HG02840 (cell line): Measurements from ENCODE around the gene NFAT5.

ENCODE experiments used
- ATAC-seq: cut with Tn5 transposase; IDR thresholded peaks from one replicate; pipeline ENCODE4 v1.9.1; 2021; ENCODE audit warnings: mild to moderate bottlenecking, moderate library complexity, moderate number of reproducible peaks; ENCODE audit not compliant: unreplicated experiment, low FRiP score

The NFAT5 gene

DNA sequence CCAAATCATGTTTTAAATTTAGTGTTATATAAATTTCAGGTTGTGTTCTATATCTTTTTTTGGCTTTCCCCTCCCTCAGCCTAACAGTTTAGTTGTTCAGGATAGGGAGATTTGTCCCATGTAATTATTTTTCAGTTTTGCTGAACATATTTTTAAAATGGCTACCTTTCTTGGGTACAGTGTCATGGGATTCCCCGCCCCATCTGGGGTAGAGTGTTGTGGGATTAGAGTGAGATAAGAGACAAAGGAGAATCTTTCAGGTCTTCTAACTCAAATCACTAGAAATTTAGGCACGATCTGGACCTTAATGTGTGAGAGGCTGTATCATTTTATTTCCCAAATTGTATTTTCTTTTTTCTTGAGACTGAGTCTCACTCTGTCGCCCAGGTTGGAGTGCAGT is 24.8 kb downstream of the NFAT5 start:
- no peak for ATAC-seq

DNA sequence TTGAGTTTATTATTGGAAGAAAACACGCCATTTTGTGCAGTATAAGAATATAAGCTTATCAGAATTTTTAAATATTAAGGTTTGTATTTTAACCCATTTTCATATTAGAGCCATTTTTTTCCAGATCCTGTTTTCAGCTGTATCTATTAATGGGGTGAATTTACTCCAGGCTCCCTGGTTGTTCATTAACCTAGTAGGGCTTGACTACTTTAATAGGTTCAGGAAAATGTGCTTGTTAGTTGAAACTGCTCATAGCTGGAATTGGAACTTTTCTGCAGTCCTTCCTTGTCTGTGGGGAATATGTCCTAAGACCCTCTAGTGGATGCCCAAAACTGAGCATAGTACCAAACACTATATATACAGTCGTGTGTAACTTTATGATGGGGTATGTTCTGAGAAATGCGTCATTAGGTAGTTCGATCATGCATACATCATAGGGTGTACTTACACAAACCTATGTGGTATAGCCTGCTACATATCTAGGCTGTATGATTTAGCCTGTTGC is 28.0 kb downstream of the NFAT5 start:
- ATAC-seq = no peak

DNA sequence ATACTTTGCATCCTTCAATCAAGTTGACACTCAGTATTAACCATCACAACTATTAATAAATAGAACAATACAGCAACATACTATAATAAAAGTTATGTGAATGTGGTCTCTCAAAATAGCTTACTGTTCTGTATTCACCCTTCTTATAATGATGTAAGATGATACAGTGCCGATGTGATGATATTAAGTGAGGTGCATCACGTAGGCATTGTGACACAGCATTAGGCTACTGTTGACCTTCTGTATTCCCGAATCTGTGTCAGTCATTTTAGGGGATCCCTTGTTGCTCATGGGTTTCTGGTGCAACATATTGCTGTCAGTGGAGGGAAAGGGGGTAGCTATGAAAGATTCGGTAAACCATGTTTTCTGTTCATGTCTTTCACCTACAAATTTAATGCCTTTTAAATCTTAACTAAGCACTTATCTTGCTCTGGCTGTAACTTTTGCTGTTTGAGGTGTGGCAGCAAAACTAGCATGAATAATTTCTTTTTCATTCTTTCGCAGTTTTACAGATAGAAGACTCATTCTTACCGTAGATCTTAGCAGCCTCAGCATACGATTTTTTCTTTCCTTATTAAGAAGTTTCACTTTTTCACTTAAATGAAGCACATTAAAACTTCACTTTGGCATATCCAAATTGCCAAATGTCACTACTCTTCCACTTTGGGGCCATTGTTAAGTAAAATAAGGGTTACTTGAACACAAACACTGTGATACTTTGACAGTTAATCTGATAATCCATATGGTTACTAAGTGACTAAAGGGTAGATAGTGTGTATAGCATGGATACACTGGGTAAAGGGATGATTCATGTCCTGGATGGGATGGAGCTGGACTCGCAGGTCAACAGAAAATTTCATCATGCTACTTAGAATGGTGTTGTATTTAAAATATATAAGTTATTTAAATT is 29.6 kb downstream of the NFAT5 start:
- no peak for ATAC-seq

DNA sequence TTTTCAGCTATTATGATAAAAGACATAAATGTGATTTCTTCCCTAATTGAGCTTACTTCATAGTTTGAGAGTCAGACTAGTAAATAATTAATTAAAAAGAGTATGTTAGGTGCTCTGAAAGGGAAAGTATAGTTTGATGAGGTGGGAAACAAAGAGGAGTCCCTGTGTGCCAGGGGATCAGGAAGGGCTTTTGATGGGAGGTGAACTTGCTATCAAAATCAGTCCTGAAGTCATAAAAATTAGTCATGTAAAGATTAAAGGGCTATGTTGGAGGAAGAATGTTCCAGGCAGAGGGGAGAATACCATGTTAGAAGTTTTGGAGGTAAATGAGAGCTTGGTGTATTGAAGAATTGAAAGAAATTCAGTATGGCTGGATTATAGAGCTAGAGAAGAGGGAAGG is 31.0 kb downstream of the NFAT5 start:
- no peak for ATAC-seq

DNA sequence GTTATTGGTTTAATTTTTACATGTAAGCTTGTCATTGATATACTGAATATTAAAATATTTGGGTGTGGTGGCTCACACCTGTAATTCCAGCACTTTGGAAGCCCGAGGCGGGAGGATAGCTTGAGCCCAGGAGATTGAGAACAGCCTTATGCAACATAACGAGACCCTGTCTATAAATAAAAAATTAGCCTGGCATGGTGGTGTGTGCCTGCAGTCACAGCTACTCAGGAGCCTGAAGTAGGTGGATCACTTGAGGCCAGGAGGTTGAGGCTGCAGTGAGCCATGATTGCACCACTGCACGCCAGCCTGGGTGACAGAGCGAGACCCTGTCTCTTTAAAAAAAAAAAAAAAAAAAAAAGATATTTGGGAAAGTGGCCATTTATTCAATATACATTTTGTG is 32.3 kb downstream of the NFAT5 start:
- no peak for ATAC-seq

DNA sequence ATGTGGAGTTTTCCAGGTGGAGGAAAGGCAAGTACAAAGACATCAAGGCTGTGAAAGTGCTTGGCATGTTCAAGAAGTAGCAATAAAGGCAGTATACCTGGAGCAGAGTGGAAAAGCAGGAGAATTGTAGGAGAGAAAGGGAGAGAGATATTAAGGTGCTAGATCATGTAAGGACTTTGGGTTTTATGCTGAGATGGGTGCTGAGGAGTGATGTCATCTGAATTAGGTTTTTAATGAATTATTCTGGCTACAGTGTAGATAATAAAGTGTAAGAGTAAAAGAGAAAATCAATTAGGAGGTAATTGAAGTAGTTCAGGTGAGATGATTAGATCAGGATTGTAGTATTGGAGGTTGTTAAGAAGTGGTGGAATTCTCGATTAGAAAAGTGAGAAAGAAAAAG is 34.0 kb downstream of the NFAT5 start:
- no peak for ATAC-seq

DNA sequence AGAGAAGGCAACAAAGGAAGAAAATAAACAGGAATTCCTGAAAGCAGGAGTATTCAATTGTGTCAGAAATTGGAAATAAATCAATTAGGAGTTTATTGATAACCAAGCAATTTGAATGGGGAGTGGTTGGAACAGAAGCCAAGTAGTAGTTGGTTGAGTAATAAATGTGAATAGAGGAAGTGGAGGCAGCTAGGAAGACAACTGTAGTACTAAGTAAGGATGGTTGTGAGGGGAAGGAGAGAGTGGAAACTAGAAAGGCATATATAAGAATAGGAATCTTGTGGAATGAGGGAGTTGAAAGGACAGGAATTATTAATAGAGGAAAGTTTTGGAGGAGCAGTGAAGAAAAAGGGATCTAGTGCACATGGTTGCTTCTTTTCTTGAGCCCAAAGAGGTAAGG is 34.4 kb downstream of the NFAT5 start:
- ATAC-seq = no peak

DNA sequence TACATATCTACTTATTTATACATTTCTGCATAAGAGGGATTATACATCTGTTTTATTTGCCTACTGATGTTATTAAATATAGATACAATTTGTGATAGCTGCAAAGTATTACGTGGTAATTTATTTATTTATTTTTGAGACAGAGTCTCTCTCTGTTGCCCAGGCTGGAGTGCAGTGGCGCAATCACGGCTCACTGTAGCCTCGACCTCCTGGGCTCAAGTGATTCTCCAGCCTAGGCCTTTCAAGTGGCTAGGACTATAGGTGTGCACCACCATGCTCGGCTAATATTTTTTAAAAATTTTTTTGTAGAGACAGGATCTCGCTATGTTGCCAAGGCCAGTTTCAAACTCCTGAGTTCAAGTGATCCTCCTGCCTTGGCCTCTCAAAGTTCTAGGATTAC is 35.5 kb downstream of the NFAT5 start:
- no peak for ATAC-seq

DNA sequence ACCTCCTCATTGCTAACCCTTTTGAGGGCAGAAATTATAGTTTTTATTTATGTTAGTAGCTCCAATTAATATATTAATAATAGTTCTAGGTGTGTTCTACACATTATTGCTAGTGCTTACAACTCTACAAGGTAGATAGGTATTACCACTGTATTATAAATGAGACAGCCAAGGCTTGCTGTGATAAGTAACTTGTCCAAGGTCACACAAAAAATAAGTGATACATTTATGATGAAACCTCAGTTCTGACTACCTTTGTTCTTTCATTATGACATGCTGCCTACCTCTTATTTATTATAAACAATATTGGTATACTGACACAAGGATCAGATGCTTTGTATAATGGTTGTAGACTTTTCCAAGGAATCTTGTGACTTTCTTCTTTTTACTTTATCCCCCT is 41.2 kb downstream of the NFAT5 start:
- ATAC-seq = no peak

DNA sequence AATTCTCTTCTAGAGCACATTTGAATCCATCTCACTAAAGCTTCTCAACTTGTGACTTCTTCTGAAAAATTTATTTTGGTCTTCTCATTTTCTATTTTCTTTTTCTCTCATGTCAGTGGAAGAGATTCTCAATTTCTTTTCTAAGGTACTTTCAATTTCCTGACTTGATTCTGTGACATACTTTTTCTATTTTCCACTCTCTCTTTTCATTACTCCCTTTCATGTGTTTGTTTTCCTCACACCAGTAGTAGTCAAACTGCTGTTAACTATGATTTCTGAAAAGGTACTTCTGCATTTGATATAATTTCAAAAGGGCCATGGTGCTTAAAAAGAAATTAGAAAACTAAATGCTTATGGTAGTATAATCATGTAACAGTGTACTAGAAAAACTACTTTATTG is 41.9 kb downstream of the NFAT5 start:
- ATAC-seq = no peak

DNA sequence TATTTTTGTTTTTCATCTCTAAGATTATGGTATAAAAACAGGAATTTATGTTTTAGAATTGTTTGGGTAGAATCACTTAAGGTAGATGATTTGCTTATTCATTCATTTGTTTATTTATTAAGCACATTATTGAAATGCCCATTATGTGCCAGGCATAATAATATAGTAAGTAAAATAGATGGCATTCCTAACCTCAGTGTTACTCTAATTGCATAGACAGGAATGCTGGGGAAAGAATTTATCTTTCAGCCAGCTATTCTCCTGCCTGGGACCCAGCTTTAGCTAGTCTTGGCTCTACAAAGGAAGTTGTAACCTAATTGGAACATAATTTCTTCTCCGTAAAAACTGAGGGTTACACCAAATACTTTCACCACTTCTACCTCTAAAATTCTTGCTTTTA is 44.6 kb downstream of the NFAT5 start:
- no peak for ATAC-seq

DNA sequence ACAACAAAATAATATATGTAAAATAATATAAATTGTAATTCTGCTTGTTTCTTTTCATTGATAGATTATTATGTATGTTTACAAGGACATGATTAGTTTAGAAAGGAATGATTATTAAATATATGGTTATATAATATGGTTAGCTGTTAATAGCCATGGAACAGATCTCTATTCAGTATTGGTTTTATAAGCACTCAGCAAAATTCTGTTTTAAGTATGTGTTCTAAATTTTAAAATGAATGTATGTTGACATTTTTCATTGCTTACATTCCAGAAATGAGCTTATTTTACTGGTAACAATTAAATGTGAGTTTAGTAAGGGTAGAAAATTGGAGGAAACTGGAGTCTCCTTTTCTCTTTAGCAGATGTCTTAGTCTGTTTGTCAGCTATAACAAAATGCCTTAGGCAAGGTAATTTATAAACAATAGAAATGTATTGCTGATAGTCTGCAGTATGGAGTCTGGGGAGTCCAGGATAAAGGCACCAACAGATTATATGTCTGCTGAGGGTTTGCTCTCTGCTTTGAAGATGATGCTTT is 45.4 kb downstream of the NFAT5 start:
- no peak for ATAC-seq

DNA sequence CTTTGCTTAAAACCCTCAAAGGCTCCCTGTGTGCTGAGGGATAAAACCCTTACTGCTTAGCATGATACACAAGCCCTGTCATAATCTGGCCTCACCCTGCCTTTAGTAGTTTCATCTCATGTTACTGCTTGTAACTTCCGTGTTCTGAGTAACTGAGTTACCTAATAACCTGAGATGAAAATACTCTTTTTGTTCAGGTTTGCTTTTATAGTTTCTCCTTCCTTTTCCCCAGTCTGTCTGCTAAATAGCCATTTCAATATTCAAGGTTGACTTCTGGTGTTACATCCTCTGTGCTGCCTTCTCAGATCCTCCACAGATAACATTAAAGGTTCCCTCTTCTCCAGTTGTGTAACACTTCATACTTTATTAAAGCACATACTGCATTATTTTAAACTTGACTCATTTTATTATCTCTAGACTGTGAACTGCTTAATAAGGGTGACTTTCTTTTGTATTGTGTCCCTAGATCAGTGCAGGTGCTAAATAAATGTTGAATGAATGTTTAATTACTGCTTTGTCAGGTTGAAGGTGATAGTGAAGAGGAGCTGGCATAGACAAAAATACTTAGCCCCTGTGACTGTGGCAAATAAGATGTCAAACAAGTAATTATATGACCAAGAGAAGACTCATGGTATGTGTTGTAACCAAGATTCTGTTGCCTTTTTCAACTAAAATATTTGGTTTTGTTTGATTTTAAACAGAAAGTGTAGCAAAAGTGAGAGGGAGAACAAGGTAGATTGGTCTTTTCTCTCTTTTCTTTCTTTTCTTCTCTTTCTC is 47.8 kb downstream of the NFAT5 start:
- no peak for ATAC-seq

DNA sequence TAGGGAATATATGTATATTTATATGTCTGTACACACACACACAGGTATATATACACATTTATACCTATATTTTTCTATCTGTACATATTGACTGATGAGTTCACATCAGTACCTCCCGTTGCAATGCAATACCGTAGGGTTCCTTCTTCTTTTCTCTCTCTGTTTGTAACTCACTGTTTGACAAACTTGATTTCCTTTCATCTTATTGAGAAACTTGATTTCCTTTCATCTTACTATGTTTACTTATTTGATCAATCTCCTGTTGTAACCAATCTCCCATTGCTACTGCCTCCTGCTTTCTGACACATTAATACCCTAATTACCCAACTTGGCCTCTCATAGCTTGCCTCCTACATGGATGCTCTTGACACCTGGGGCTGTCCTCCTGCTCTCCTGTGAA is 49.8 kb downstream of the NFAT5 start:
- ATAC-seq = no peak

DNA sequence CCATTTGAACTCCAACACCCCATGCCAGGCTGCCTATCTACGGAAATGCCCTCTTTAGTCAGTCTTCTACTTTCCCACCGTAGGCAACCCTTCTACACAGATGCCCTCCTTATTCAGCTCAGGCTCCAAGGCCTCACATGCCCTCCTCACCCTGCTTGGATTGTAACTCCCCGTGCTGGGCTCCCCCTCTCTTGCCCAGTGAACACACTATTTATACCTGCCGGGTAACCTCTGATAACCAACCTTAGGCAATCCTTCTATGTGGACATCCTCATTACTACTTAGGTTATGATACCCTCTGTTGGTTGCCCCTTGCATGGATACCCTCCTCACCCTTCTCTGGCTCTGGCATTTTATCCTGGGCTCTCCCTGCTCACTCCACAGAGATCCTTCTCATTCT is 50.3 kb downstream of the NFAT5 start:
- no peak for ATAC-seq

DNA sequence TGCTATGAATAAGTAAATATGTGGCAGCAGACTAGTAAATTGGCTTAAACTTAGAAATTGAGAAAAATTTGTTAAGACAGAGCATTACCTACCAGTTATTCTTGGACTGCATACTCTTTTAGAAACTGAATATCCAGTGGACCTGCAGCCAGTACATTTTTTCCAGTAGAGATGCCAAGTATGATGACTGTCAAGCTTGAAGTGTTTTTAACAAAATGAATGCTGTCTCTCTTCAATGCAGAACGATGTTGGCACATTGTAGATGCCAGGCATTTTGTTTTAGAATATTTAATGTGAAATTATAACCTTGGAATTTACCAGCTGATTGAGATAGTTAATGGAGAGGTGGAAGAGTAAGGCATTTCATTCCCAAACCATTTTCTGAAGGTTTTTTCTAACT is 52.5 kb downstream of the NFAT5 start:
- ATAC-seq = no peak

DNA sequence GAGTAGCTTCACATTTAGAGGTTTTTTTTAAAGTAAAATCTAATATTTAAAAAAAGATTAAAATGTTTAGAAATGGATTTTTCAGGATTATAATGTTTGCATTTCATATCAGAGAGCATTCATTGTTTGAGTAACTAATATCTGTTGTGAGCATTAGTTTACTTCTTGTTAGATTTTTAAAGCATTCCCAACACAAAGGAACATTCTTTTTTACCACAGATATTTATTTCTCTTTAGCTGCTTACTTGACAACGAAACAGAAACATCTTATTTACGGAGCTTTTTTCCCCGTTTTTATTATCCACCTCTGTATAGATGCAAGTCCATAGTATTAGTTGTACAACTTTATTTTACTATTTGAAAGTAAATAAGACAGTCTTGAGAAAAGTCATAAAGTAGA is 53.0 kb downstream of the NFAT5 start:
- no peak for ATAC-seq

DNA sequence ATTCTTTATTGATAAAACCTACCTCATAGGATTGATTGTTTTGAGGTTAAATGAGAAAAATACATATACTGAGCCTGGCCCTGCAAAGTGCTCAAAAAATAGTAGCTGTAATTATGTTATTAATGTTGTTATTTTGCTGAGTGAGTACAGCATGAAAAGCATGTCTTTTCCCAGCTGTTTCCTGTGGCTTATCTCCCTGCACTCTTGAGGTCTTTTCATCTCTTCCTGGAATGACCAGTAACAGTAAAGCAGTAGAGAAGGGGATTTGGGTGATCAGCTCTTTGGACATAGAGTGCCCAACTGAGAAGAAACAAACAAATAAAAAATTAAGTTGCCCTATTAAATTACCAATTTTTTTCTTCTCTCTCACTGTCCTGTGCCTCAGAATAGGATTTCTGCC is 53.7 kb downstream of the NFAT5 start:
- no peak for ATAC-seq

DNA sequence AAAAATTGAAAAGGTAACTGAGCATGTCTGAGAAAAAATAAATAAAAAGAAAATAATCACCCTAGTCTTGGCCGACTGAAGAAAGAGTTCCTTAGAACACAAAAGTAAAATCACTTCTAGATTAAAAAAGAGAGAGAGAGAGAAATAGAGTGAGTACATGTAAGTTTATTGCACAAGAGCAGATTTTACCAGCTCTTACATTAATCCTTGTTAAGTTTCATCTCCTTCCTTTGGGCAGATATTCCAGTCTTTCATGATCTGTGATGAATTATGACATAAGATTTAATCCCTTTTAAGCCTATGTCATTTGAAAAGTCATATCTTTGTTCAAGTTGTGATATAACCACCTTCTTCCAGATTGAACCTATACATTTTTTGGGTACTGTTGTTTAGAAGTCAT is 54.8 kb downstream of the NFAT5 start:
- ATAC-seq = no peak

DNA sequence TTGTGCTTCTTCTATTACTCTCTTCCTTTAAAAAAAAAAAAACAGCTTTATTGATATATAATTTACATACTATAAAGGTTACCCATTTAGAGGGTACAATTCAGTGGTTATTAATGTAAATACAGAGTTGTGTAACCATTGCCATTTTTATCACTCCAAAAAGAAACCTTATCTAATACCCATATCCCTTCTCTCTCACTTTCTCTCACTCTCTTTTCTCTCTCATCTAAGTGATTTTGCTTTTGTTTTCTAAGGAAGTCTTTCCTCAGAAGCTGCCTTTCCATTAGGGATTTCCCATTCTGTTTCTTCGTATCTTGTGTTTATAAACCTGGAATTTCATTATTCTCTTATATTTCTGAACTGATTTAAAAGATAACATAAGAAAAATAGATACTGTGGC is 55.5 kb downstream of the NFAT5 start:
- no peak for ATAC-seq

DNA sequence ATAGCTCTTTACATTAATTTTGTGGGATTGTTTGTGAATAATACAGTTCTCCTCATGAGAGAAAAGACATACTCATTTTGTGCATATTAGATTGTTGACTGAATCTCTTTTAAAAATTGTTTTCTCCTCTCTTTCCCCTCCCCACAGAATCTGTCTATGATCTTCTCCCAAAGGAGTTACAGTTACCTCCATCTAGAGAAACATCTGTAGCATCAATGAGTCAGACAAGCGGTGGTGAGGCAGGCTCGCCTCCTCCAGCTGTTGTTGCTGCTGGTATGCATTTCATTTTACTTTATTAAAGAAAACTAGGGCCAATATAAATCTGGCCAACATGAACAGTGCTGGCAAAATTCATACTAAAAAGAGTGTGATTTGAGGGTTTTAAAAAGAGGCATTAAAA is 60.5 kb downstream of the NFAT5 start:
- no peak for ATAC-seq
